VCaP (cell line): ENCODE results near the gene GRIK5.

Source experiments
- H3K27ac ChIP-seq: fragments of 450-650 bp; 2 replicates; pipeline ENCODE4 v1.5.1; 2017
- CTCF ChIP-seq: fragments of 450-650 bp; conservative IDR thresholded peaks from 2 replicates; pipeline ENCODE4 v1.5.1; 2017; ENCODE audit warnings: mild to moderate bottlenecking, moderate library complexity

Gene GRIK5

GRCh38 chr19:42069619-42070351 is at the start of gene GRIK5:
GRIK5 (minus strand) TSS chr19:42070206; CDS start chr19:42065770, 4,436 bp downstream.
- no peak within 1 kb of the TSS for H3K27ac ChIP-seq
- TF ChIP-seq CTCF = no peak

- no peak overlapping the region for H3K27ac ChIP-seq
Measured at GRCh38 chr19:42117076-42117475, 47.1 kb upstream of the GRIK5 start.

GRCh38 chr19:42116308-42117075 is 46.5 kb upstream of the GRIK5 start:
- H3K27ac ChIP-seq = no peak overlapping the region
- TF ChIP-seq CTCF = no peak

More at GRCh38 chr19:42117076-42117475, 47.1 kb upstream of the GRIK5 start:
- no peak for TF ChIP-seq CTCF

- TF ChIP-seq CTCF = no peak
Measured at GRCh38 chr19:42115705-42116104, 45.7 kb upstream of the GRIK5 start.

GRCh38 chr19:42115219-42115618 is 45.2 kb upstream of the GRIK5 start:
- no peak overlapping the region for H3K27ac ChIP-seq
- TF ChIP-seq CTCF = no peak

More at GRCh38 chr19:42115705-42116104, 45.7 kb upstream of the GRIK5 start:
- H3K27ac ChIP-seq = no peak overlapping the region

GRCh38 chr19:42114412-42114811 is 44.4 kb upstream of the GRIK5 start:
- H3K27ac ChIP-seq = no peak overlapping the region
- TF ChIP-seq CTCF = no peak

- TF ChIP-seq CTCF = no peak
- H3K27ac ChIP-seq = no peak overlapping the region
Measured at GRCh38 chr19:42113641-42114348, 43.8 kb upstream of the GRIK5 start.
